ENCODE measurements around the gene ZNF644.
"Not testable (repeated sequence)": the region's sequence is repeated elsewhere in the genome, so short reads cannot be mapped to it uniquely, and the experiment has no call there.

ZNF644 gene

DNA sequence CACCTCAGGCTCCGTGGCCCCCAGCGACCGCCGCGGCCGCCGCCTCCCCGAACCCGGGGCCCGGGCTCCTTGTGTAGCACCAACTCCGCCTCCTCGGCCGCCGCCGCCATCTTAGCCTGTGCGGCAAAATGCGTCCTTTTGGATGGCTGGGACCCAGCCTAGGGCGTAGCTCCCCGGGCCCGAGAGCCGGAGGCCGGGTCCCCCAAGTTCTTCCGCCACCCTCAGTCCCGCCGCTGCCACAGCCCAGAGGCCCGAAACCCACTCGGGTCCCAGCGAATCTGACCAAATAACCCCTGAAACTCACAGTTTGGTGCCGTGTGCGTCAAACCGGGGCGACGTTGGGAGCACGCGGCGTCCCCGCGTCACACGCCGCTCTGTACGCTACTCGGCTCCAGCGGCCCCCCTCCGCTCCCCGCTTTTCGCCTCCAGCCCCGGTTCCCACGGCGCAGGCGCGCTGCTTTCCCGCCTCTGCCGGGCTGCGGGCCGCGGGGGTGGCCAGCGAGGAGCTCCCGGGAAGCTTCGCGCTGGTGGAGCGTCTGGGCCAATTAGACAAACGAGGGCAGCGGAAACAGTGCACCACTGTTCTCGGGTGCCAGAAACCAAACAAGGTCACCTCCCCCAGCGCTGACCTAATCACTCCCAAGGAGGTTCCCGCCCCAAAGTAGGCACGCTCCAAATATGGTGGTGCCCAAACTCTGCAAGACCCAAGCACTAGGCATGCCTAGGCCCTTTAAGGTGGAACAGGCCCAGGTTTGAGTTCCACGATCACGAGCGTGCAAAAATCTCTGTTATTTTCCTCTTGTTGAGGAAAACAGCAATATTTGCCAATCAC is at the start of gene ZNF644:
Gene ZNF644, minus strand, starts transcription at position 350 of the 832 bp plus-strand sequence. CDS start 39,682 bp downstream, outside the sequence.
- peak; percentile 82 to 83 for DNase-seq

DNA sequence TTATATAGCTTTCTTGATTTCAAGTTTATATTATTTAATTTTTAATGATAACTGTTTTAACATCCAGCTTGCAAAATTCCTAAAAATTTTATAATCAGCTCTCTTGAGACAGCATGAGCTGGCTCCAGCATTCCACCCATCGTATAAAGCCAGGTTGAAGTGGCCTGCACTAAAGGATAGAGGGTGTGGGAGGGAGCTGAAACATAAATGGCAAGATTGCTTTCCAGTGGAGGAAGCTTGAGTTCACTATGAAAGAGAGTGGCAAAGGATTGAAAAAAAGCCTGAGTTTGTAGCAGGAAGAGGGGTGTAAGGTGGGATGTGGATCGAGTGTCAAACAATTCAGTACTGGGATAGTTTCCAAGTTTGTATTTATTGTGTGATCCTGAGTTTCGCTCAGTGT is 48.5 kb upstream of the ZNF644 start:
- no peak for DNase-seq

DNA sequence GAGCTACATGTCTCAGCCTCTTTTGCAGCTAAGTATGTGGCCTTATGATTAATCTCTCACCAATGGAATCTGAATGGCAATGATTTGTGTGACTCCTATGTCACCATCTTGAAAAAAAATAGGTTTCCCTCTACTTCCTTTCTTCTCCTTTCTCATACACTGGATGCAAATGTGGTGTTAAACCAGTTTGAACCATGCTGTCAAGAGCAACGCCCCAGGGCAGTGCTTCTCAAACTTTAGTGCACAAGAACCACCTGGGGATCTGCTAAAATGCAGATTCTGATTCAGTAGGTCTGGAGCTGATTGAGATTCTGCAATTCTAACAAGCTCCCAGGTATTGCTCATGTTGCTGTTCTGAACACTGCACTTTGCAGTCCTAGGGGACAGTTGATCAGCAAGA is 44.7 kb upstream of the ZNF644 start:
- no peak for DNase-seq

DNA sequence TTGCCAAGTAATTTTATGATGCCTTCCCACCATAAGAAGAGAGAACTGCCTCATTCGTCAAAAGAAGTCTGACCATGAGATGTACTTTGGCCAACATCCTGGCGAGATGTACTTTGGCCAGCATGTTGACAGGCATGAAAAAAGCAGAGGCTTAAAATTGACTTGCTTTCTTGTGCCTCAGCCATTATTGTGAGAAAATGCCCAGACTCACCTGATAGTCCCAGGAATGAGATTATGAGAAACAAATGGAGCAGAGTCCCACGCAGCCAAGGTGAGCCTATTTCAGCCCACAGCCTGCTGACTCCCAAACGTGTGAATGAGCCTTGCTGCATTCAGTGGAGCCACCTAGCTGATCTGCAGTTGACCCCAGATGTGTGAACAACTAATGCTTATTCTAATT is 43.5 kb upstream of the ZNF644 start:
- DNase-seq: no peak

DNA sequence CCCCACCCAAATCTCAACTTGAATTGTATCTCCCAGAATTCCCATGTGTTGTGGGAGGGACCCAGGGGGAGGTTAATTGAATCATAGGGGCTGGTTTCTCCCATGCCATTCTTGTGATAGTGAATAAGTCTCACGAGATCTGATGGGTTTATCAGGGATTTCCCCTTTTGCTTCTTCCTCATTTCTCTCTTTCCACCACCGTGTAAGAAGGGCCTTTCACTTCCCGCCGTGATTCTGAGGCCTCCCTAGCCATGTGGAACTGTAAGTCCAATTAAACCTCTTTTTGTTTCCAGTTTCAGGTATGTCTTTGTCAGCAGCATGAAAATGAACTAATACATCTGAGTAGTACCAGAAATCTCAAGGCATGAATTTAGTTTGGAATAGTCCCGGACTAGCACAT is 41.6 kb upstream of the ZNF644 start:
- DNase-seq: not testable (repeated sequence)

DNA sequence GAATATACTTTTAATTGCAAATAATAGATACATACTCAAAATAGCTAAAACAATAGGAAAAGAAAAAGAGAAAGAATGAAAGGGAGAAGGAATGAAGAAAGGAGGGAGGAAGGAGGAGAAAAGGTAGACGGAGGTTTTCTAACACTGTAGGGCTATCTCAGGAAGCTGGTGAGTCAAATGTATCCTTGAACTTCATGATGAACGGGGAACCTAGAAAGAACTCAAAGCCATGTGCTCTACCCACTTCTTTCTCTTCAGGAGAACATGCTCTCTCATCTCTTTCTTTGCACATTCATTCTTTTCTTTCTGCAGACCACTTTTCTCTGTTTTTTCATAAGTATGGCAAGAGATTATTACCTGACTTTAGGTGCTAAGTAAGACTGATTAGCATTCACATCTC is 37.3 kb upstream of the ZNF644 start:
- DNase-seq: no peak

DNA sequence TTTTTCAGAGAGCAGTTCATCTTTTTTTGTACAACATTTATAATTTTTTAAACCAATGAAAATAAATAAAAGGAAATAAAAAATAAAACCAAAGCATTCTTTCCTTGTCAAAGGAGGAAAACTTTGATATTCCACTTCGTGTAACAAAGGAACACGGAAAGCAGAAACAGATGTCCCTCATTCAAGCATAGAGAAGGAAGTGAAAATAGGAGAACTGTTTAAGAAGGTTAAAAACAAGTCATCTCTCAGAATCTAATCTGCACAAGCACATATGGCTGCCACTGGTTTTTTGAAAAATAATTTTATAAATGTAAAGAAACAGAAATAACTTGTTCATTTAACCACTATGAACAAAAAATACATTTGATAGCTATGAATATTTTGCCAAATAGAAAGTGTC is 35.9 kb upstream of the ZNF644 start:
- DNase-seq: no peak

DNA sequence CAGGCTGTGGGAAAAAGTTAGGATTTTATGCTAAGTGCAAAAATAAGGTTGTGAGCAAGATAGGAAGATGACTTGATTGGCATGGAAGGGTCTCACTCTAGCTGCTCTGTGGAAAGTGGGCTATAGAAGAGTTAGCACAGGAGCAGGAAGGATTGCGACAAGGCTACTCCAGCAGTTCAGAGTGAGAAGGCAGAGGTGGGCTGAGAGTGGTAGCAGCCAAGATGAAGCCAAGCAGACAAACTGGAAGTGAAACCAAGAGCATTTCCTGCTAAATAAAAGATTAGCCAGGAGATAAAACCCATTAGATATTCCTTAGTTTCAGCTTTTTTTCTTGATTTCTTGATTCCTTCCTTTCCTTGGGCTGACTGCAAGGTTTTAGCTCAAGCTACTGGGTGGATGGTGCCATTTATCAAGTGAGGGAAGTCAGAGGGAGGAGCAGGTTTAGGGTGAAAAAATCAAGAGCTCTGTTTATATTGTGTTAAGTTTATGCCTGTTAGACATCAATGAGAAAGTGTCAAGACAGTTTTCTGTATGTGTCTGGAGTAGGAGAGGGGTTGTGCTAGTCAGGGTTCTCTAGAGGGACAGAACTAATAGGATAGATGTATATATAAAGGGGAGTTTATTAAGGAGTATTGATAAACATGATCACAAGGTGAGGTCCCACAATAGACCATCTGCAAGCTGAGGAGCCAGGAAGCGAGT is 33.1 kb upstream of the ZNF644 start:
- DNase-seq: no peak

DNA sequence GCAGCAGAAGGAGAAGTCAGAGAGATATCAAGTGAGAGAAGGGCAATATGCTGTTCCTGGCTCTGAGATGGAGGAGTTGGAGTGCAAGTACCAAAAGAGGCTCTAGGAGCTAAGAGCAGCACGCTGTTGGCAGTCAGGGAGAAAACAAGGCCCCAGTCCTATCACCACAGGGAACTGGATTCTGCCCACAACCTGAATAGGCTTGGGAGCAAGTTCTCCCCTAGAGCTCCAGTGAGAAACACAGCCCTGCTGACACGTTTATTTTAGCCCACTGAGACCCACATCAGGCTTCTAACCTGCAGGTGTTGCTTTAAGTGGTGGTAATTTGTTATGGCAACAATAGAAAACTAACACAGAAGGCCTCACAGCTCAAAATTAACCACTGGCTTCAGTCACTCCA is 31.8 kb upstream of the ZNF644 start:
- DNase-seq: no peak

DNA sequence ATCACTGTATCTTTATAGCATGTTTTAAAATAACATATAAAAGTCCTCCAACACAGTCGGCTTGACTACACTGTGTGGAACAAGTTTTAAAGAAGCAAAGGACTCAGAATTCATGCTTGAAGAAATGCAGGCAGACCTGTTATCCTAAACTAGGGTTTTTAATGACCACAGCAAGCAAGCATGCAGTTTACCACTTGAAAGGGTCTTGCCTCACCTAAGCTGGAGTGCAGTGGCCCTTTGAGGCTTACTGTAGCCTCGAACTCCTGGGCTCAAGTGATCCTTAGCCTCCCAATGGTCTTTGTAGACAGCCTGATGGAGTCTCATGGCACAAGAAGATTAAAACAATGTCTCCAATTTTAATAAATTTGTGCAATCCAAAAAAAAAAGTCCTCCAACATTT is 27.7 kb upstream of the ZNF644 start:
- not testable (repeated sequence) for DNase-seq

DNA sequence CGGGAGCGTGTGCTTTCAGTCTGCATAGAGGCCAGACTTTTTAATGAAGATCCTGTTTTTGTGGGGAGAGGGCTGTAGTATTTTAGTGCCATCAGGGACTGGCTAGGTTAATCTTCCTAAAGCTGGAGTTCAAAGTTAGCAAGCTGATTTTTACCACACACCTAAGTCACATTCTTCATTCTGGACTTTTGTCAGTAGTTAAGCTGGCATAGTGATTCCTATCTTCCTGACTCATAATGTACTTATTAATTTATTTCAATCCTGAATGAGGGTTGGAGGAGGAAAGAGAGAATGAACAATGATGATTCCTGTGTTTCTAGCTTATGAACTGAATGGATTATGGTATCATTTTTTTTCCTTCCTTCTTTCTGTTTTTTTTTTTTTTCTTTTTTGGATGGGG is 24.9 kb upstream of the ZNF644 start:
- DNase-seq: no peak

DNA sequence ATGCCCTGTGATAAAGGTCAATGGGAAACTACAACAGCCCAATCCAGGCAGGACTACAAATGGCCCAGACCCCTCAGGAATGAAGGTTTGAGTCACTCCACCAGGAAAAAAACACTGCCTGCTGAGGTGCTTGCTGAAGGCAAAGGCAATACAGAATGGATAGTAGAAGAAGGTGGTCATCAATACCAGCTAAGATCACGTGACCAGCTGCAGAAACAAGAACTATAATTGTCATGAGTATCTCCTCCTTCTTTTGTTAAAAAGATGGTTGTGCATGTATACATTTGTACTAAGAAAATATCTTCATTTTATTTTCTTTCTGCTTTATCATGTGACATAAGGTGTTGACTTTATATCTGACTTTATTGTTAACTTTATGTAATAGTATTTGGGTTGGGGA is 23.4 kb upstream of the ZNF644 start:
- DNase-seq: no peak

DNA sequence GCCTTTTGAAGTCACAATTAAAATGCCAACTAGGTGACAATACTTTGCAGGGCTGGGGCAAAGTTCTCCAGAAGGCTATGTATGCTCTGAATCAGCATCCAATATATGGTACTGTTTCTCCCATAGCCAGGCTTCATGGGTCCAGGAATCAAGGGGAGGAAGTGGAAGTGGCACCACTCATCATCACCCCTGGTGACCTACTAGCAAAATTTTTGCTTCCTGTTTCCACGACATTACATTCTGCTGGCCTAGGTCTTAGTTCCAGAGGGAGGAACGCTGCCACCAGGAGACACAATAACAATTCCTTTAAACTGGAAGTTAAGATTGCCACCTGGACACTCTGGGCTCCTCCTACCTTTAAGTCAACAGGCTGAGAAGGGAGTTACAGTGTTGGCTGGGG is 22.9 kb upstream of the ZNF644 start:
- not testable (repeated sequence) for DNase-seq

DNA sequence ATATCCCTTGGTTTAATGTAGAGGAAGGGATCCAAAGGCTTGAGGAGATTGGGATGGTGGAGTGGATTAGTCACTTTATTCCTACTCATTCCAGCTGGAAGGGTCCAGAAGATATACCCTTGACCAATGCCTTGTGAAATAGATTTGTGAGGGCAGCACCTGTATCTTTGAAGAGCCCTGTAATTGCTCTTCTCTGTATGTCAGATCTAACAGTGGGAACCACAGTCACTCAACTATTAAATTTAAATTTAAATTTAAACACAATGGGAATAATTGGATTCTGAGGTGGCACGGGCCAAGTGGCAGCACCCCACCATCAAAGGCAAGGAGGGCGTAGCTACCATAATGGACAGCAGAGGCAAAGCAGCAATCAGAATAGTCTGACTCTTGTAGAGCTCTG is 20.5 kb upstream of the ZNF644 start:
- DNase-seq: not testable (repeated sequence)

DNA sequence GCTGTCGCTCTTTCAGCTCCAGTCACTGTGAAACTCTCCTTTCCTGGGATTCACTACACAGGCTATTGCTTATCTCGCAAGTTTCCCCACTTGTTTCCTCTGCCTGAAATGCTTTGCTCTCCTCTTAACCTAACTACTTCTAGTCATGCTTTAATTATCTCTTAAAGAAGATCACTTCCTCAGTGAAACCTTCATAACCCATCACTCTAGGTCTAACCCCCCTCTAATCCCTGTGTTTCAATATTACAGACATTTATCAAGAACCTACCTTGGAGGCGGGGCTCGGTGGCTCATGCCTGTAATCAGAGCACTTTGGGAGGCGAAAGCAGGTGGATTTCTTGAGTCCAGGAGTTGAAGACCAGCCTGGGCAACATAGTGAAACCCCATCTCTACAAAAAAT is 16.7 kb upstream of the ZNF644 start:
- DNase-seq: no peak

DNA sequence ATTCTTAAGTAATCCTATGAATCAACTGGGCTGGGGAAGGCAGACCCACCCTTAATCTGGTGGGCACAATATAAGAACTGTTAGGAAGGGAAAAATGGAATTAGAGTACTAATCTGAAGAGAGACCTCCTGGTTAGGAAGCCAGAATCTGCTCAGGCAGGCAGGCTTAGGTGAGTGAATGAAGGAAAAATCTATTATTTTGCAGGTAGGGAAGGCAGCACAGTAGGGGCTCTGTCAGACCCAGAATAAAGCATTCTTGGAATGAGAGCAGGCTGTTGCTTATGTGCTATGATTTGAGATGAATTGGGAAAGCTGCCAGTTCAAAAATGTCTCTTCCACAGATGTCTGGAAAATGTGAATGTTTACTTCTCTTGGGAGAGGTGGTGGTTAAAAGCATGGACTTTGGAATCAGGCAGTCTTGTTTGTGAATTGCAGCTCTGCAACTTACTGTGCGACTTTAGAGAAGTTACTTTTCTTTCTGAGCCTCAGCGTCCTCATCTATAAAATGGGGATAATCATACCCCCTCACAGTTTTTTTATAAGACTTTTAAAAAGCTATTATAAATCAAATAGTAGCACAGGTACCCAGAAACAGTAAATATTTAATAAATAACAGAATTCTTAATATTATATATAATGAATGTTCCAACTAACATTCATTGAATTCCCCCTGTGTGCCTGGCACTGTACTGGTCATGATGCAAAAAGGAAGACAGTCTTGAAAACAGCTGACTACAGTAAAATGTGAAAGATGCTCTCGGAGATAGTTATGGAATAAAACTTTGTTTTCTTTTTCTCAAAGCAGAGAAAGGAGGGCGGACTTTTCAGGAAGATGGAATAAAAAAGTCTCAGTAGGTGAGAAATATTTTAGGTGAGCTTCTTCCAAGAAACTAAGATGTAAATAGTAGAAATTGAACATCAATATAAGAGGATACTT is 15.3 kb upstream of the ZNF644 start:
- no peak for DNase-seq

DNA sequence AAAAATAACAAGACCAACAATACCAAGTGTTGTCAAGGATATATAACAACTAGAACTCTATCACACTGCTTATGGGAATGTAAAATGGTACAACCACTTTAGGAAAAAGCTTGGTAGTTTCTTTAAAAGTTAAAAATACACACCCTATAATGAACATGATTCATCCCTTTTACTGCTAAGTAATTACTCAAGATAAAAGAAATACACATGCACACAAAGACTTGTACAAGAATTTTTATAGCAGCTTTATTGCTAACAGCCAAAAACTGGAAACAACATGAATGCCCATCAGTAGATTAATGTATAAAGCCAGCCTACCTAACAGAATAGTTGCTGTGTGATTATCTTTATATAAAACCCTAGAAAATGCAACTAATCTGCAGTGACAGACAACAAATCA is 10.5 kb upstream of the ZNF644 start:
- DNase-seq: no peak

DNA sequence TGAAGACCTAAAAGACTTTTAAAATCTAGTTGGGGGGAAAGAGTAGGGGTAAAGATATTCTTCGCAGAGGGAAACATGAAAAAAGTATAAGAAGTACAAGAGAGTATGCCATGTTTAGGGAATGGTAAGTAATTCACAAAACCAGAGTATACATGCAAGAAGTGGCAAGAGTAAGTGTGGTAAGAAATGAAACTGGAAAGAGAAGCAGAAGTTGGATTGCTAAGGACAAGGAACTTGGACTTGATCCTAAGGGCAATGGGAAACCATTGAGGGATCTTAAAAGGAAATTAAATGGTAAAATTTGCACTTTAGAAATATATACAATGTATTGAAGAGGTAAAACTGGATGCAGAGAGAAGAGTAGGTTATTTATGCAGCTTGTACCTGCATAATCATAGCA is 9.2 kb upstream of the ZNF644 start:
- DNase-seq: no peak

DNA sequence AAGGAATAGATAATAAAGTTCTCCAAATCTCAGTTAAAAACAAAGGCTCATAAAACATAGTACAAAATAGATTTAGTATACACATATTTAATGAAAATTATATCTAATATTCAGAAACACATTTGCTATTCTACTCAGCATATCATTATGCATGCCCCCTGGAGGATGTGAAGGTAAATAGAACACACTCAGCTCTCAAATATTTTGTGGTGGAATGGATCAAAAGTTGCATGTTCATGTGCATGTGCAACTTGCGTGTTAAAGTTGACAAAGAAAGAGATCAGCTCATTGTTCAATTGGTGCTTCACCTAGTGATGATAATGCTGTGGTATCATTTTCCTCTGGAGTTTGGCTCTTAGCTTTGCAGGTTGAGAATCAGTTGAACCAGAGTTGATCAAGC is 4.9 kb upstream of the ZNF644 start:
- no peak for DNase-seq

DNA sequence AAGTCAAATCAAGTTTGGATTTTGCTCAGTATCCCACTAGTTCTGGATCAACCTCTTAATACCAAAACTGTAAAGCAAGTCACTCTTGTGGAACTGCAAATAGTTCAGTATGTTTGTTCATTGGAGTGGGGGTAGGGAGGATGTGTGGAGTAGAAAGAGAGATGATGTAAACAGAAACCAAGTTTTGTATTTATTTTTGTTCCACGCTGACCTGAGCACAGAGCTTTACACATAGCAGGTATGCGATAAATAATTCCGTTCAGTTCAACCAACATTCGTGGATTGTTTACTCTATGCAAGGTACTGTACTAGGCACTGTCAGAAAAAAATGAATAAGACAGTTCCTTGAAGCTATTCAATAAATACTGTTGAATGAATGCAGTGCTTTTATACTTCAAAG is 4.5 kb upstream of the ZNF644 start:
- DNase-seq: no peak

DNA sequence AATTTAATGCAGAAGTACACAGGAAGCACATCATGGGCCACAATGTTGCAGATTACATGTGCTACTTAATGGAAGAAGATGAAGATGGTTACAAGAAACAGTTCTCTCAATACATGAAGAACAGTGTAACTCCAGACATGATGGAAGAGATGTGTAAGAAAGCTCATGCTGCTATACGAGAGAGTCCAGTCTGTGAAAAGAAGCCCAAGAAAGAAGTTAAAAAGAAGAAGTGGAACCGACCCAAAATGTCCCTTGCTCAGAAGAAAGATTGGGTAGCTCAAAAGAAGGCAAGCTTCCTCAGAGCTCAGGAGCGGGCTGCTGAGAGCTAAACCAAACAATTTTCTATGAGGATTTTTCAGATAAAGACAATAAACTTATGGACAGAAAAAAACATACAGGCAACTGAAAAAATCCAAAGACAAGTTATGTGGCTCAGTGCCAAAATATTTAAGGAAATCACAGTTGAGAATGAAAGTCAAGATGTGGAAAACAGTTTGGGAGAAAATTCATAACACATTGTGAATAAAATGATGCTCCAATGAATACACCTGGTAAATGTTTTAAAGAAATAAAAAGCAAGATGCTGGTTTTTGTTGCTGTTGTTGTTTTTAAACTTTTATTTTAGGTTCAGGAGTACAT is 2.8 kb upstream of the ZNF644 start:
- no peak for DNase-seq

DNA sequence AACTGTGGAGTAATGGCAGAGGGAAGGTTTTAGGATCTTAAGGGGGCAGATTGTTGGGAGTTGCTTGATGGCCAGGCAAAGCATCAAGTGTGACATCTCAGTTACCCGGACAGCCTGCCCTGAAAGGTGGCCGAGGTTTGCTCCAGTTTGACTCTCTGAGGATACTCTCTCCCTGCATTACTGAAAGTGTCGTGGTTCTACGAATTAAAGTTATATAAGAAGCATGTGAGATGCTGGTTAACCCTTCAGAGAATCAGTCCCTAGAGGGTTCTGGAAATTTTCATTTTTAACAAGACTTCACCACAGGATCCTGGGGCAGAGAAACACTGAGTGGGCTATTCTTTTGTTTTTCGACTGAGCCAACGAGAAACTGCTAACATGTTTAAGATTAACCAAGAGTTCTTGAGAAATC is 689 bp upstream of the ZNF644 start:
- no peak for DNase-seq
